ENCODE measurements around the gene DTNBP1. TPM values are rescaled to one million over a fixed set of nuclear protein-coding genes. Genes with fewer than 3 reads are reported as not detected.
"Not testable (repeated sequence)": the region's sequence is repeated elsewhere in the genome, so short reads cannot be mapped to it uniquely, and the experiment has no call there.

Gene DTNBP1
- total RNA-seq, 1 donor from 2014 or later: 19.4 TPM

GRCh38 chr6:15657290-15657689, 5.5 kb downstream of the DTNBP1 start:
- H3K9me3 Mint-ChIP-seq: no peaks in the 10 kb centered on the region
- TF ChIP-seq, protein P1, sequence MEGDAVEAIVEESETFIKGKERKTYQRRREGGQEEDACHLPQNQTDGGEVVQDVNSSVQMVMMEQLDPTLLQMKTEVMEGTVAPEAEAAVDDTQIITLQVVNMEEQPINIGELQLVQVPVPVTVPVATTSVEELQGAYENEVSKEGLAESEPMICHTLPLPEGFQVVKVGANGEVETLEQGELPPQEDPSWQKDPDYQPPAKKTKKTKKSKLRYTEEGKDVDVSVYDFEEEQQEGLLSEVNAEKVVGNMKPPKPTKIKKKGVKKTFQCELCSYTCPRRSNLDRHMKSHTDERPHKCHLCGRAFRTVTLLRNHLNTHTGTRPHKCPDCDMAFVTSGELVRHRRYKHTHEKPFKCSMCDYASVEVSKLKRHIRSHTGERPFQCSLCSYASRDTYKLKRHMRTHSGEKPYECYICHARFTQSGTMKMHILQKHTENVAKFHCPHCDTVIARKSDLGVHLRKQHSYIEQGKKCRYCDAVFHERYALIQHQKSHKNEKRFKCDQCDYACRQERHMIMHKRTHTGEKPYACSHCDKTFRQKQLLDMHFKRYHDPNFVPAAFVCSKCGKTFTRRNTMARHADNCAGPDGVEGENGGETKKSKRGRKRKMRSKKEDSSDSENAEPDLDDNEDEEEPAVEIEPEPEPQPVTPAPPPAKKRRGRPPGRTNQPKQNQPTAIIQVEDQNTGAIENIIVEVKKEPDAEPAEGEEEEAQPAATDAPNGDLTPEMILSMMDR (IDR thresholded peaks at IDR 0.05; ENCODE audit: unreplicated experiment): no peak
- no peak overlapping the region for H3K4me3 Mint-ChIP-seq
- H3K4me1 Mint-ChIP-seq: peaks cover 3% of the 10 kb centered on the region
- no peak overlapping the region for H3K27ac Mint-ChIP-seq
- no peak for DNase-seq (ENCODE audit: low spot score in 2 of 2, unreplicated experiment in 2 of 2)
- H3K36me3 Mint-ChIP-seq: peaks cover 5% of the 10 kb centered on the region
- no peaks in the 10 kb centered on the region for H3K27me3 Mint-ChIP-seq (ENCODE audit: low read depth)

DNA sequence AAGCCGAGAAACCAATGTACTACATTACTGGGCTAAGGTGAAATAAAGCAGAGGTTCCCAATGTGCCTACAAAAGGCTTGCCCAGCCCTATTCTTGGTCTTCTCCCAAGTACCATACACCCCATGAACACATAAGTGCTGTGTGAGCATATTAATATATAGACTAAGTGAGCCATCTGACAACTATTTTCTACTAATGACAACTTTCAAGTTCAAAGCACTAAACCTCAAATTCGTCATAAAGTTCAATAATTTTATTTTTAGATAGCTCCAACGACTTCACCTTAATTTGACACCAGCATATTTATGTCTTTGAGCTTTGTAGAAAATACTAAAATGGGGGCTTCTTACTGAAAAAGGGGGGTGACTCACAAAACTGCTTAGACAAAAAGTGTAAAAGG, 6.7 kb downstream of the DTNBP1 start:
- Mint-ChIP-seq H3K4me1 (no peaks in the 10 kb centered on the region), H3K36me3 (peaks cover 5% of the 10 kb centered on the region), H3K27ac (no peak overlapping the region), H3K27me3 (ENCODE audit: low read depth) (no peaks in the 10 kb centered on the region), H3K4me3 (no peak overlapping the region), H3K9me3 (no peaks in the 10 kb centered on the region)
- TF ChIP-seq, protein P1 (IDR thresholded peaks at IDR 0.05; ENCODE audit: unreplicated experiment): no peak
- no peak for DNase-seq (ENCODE audit: low spot score in 2 of 2, unreplicated experiment in 2 of 2)

- no peak overlapping the region for H3K27ac Mint-ChIP-seq
- DNase-seq (ENCODE audit: low spot score in 2 of 2, unreplicated experiment in 2 of 2): no peak
- no peaks in the 10 kb centered on the region for H3K9me3 Mint-ChIP-seq
- H3K4me3 Mint-ChIP-seq: no peak overlapping the region
- H3K36me3 Mint-ChIP-seq: peaks cover 6% of the 10 kb centered on the region
- H3K27me3 Mint-ChIP-seq (ENCODE audit: low read depth): no peaks in the 10 kb centered on the region
- TF ChIP-seq, protein P1 (IDR thresholded peaks at IDR 0.05; ENCODE audit: unreplicated experiment): no peak
- H3K4me1 Mint-ChIP-seq: no peaks in the 10 kb centered on the region
Measured at GRCh38 chr6:15654250-15654649, 8.6 kb downstream of the DTNBP1 start.

GRCh38 chr6:15653581-15653980, 9.2 kb downstream of the DTNBP1 start:
- TF ChIP-seq, protein P1 (IDR thresholded peaks at IDR 0.05; ENCODE audit: unreplicated experiment): no peak
- H3K9me3 Mint-ChIP-seq: peaks cover 5% of the 10 kb centered on the region
- no peaks in the 10 kb centered on the region for H3K27me3 Mint-ChIP-seq (ENCODE audit: low read depth)
- no peak overlapping the region for H3K27ac Mint-ChIP-seq
- no peaks in the 10 kb centered on the region for H3K4me1 Mint-ChIP-seq
- H3K36me3 Mint-ChIP-seq: peaks cover 11% of the 10 kb centered on the region
- no peak for DNase-seq (ENCODE audit: low spot score in 2 of 2, unreplicated experiment in 2 of 2)
- H3K4me3 Mint-ChIP-seq: no peak overlapping the region

DNA sequence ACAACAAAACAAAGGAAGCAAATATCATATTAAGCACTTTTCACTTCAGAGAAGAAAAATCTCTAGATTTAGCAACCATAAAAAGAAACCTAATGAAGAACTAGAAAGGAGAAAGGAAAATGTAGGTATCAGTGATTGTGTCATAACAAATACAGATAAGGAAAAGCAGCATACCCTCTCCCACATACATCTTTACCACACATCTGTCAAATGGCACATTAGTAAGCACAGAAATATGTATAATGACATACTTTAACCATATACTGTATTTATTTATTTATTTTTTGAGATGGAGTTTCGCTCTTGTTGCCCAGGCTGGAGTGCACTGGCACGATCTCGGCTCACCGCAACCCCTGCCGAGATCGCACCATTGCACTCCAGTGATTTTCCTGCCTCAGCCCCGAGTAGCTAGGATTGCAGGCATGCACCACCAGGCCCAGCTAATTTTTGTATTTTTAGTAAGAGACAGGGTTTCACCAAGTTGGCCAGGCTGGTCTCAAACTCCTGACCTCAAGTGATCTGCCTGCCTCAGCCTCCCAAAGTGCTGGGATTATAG, 12.7 kb downstream of the DTNBP1 start:
- not testable (repeated sequence) for H3K4me3 Mint-ChIP-seq; DNase-seq (ENCODE audit: low spot score in 2 of 2, unreplicated experiment in 2 of 2); H3K27me3 Mint-ChIP-seq (ENCODE audit: low read depth); H3K27ac Mint-ChIP-seq; H3K4me1 Mint-ChIP-seq
- Mint-ChIP-seq H3K9me3 (peaks cover 40% of the 10 kb centered on the region), H3K36me3 (peaks cover 45% of the 10 kb centered on the region)

DNA sequence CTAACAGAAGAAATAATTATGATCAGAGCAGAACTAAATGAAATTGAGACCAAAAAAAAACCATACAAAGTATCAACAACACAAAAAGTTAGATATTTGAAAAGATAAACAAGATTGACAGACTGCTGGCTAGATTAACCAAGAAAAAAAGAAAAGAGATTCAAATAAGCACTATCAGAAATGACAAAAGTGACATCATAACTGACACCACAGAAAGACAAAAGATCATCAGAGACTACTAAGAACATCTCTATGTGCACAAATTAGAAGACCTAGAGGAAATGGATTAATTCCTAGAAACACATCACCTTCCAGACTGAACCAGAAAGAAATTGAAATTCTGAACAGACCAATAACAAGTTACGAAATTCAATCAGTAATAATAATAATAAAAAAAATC, 17.9 kb downstream of the DTNBP1 start:
- Mint-ChIP-seq H3K36me3 (peaks cover 78% of the 10 kb centered on the region), H3K9me3 (peaks cover 67% of the 10 kb centered on the region), H3K4me3 (no peak overlapping the region), H3K4me1 (no peaks in the 10 kb centered on the region), H3K27me3 (ENCODE audit: low read depth) (no peaks in the 10 kb centered on the region), H3K27ac (no peak overlapping the region)
- TF ChIP-seq, protein P1 (IDR thresholded peaks at IDR 0.05; ENCODE audit: unreplicated experiment): no peak
- no peak for DNase-seq (ENCODE audit: low spot score in 2 of 2, unreplicated experiment in 2 of 2)
